GM12878 (cell line): ENCODE data around the gene TSBP1. TPM values are rescaled to one million over a fixed set of nuclear protein-coding genes. Genes with fewer than 3 reads are reported as not detected.

ENCODE experiments used
- ATAC-seq: fragments of 200-7000 bp; cut with Tn5 transposase; 3 replicates; pipeline ENCODE4 v1.9.1; 2020; ENCODE audit warnings: mild to moderate bottlenecking, moderate library complexity
- BruUV-seq: library from RNA; stranded (reverse); fragments of 400-500 nt; replicated peaks from 2 replicates; lab custom pipeline; 2021; lab: Mats Ljungman, UMichigan
- CTCF ChIA-PET: fragments of 300-600 bp; sonication (Branson Sonifier 250); formaldehyde crosslinking; extraction: SDS; loops from one replicate; lab custom pipeline; 2021; ENCODE audit warnings: inconsistent platforms; lab: Yijun Ruan, JAX
- POLR2A ChIA-PET: fragments of 350-600 bp; formaldehyde crosslinking; extraction: SDS; loops from one replicate; lab custom pipeline; 2021; ENCODE audit warnings: inconsistent platforms; lab: Charles Lee
- RAD21 ChIA-PET: fragments of 300-600 bp; sonication (Branson Sonifier 250); formaldehyde crosslinking; loops from one replicate; lab custom pipeline; 2023; ENCODE audit warnings: antibody characterized with exemption; ENCODE audit not compliant: unreplicated experiment; lab: Charles Lee
- SMC1A ChIA-PET: fragments of 300-600 bp; sonication (Branson Sonifier 250); formaldehyde crosslinking; loops from one replicate; lab custom pipeline; 2023; ENCODE audit not compliant: unreplicated experiment, uncharacterized antibody; lab: Charles Lee
- DNase-seq: peaks from one replicate; pipeline ENCODE4 v3.0.0-alpha.2; 2011; ENCODE audit warnings: low read depth, low spot score
- FAIRE-seq: peaks from 3 replicates; lab custom pipeline; 2011; peaks lifted over from hg19 to GRCh38; lab: Jason Lieb, UNC
- H2AFZ ChIP-seq: 2 replicates; pipeline ENCODE4 v1.6.0; 2011; ENCODE audit warnings: low read depth, low read length, control low read depth; ENCODE audit not compliant: control insufficient read depth
- H3K27ac ChIP-seq: 2 replicates; pipeline ENCODE4 v1.5.1; 2011; ENCODE audit warnings: control low read depth; ENCODE audit not compliant: control insufficient read depth, insufficient read depth
- H3K27me3 ChIP-seq, 2 experiments: replicated peaks in 1 of 2; 2 replicates each; pipeline versions ENCODE4 v1.6.0 to v1.6.1; 2011; ENCODE audit warnings: low read length in 1 of 2; ENCODE audit not compliant: control insufficient read depth in 2 of 2, insufficient read depth in 2 of 2
- H3K36me3 ChIP-seq, 2 experiments: 2 replicates each; pipeline ENCODE4 v1.5.1; 2011; ENCODE audit warnings: low read length in 1 of 2; ENCODE audit not compliant: control insufficient read depth in 2 of 2, insufficient read depth in 2 of 2
- H3K4me1 ChIP-seq: 2 replicates; pipeline ENCODE4 v1.6.1; 2011; ENCODE audit warnings: mild to moderate bottlenecking, low read length, moderate library complexity, mixed read lengths; ENCODE audit not compliant: control insufficient read depth, insufficient read depth
- H3K4me2 ChIP-seq: 2 replicates; pipeline ENCODE4 v1.6.0; 2011; ENCODE audit warnings: control low read depth; ENCODE audit not compliant: control insufficient read depth, insufficient read depth
- H3K4me3 ChIP-seq: fragments of 200-600 bp; sonication (generic); 2 replicates; pipeline ENCODE4 v1.5.1; 2016
- H3K79me2 ChIP-seq: 2 replicates; pipeline ENCODE4 v1.6.0; 2011; ENCODE audit warnings: low read length; ENCODE audit not compliant: control insufficient read depth, insufficient read depth
- H3K9ac ChIP-seq: 2 replicates; pipeline ENCODE4 v1.8.0; 2011; ENCODE audit warnings: low read length, control low read depth, mixed read lengths; ENCODE audit not compliant: control insufficient read depth, insufficient read depth
- H3K9me3 ChIP-seq: replicated peaks from 3 replicates; pipeline ENCODE4 v1.5.1; 2011; ENCODE audit warnings: mild to moderate bottlenecking, low read length; ENCODE audit not compliant: control insufficient read depth, insufficient read depth
- H4K20me1 ChIP-seq: 2 replicates; pipeline ENCODE4 v1.6.0; 2011; ENCODE audit not compliant: control insufficient read depth, insufficient read depth
- BHLHE40 ChIP-seq, 2 experiments: fragments of 450-650 bp in 1 of 2; IDR thresholded peaks; 2 replicates each; pipeline ENCODE4 v1.6.1; 2011 to 2017; ENCODE audit warnings: low read depth in 2 of 2, borderline replicate concordance in 1 of 2, improper control_type of control experiment in 1 of 2, low read length in 1 of 2, mild to moderate bottlenecking in 1 of 2
- EP300 ChIP-seq, 2 experiments: fragments of 150-350 bp in 1 of 2; IDR thresholded peaks; 2 replicates each; pipeline ENCODE4 v1.6.1; 2011 to 2012; ENCODE audit warnings: low read depth in 2 of 2, low read length in 2 of 2, borderline replicate concordance in 1 of 2, improper control_type of control experiment in 1 of 2, inconsistent platforms in 1 of 2; ENCODE audit not compliant: control insufficient read depth in 1 of 2
- HDAC2 ChIP-seq: fragments of 200-600 bp; sonication (generic); IDR thresholded peaks from 2 replicates; pipeline ENCODE4 v1.6.1; 2017
- MYB ChIP-seq: fragments of 150-350 bp; IDR thresholded peaks from 2 replicates; pipeline ENCODE4 v1.6.1; 2014; ENCODE audit warnings: mild to moderate bottlenecking, low read depth, low read length, borderline replicate concordance
- NFIC ChIP-seq: IDR thresholded peaks from 2 replicates; pipeline ENCODE4 v1.6.1; 2012; ENCODE audit warnings: low read depth, mild to moderate bottlenecking, inconsistent platforms, low read length, moderate library complexity
- PAX5 ChIP-seq: IDR thresholded peaks from 2 replicates; pipeline ENCODE4 v1.6.1; 2011; ENCODE audit warnings: low read depth, low read length, borderline replicate concordance
- SREBF1 ChIP-seq: IDR thresholded peaks from 2 replicates; pipeline ENCODE4 v1.6.1; 2012; ENCODE audit warnings: mild to moderate bottlenecking, low read length
- SREBF2 ChIP-seq: IDR thresholded peaks from 2 replicates; pipeline ENCODE4 v1.6.1; 2012; ENCODE audit warnings: mild to moderate bottlenecking, low read length
- TCF12 ChIP-seq: IDR thresholded peaks from 2 replicates; pipeline ENCODE4 v1.6.1; 2011; ENCODE audit warnings: low read depth, mild to moderate bottlenecking, low read length
- YY1 ChIP-seq: IDR thresholded peaks from 2 replicates; pipeline ENCODE4 v1.6.1; 2011; ENCODE audit warnings: low read depth, mild to moderate bottlenecking, low read length
- ZNF274 ChIP-seq: IDR thresholded peaks from one replicate; pipeline ENCODE4 v1.8.0; 2011; ENCODE audit not compliant: insufficient read length, insufficient read depth
- in situ Hi-C: fragments of 300-500 bp; cut with MboI; formaldehyde crosslinking; loops from 9 replicates; pipeline ENCODE4 v1.14.3; 2018; ENCODE audit warnings: mixed read lengths
- intact Hi-C: fragments of 100-400 bp; cut with micrococcal nuclease; formaldehyde crosslinking; loops from one replicate; pipeline ENCODE4 v1.14.2; 2022; ENCODE audit not compliant: unreplicated experiment
- polyA plus RNA-seq, 11 experiments: library from polyadenylated mRNA; depleted of rRNA in 4 of 11; unstranded in 6 of 11; stranded (reverse) in 5 of 11; fragments of >200 nt; fragmentation: Nextera tagmentation in 4 of 11; fragmentation: Illumina TruSeq in 1 of 11; extraction: Ambion mirVana in 4 of 11; extraction: Trizol in 1 of 11; gene quantifications; 1 replicate in 1 of 11; 2 replicates in 10 of 11; pipeline versions ENCODE4 v1.2.1 to v1.2.3, GENCODE V29; 2011 to 2016; ENCODE audit warnings: inconsistent platforms in 2 of 11, missing spikeins in 2 of 11, low read depth in 1 of 11
- total RNA-seq, 4 experiments: library from RNA; depleted of rRNA in 3 of 4; stranded (reverse); fragments of >200 nt in 3 of 4; fragmentation: Illumina TruSeq in 1 of 4; extraction: Trizol in 1 of 4; gene quantifications; 2 replicates each; pipeline versions ENCODE4 v1.2.1 to v1.2.3, GENCODE V29; 2013 to 2021
- TF ChIP-seq, protein P1 (sequence below): fragments of 450-650 bp; formaldehyde crosslinking; IDR thresholded peaks from 2 replicates; pipeline ENCODE4 v1.4.0; 2022; ENCODE audit warnings: mild to moderate bottlenecking, moderate library complexity
- TF ChIP-seq, protein P2 (sequence below): IDR thresholded peaks from 2 replicates; pipeline ENCODE4 v1.6.1; 2011; ENCODE audit warnings: mild to moderate bottlenecking, low read depth, low read length, moderate library complexity; ENCODE audit not compliant: insufficient replicate concordance
- TF ChIP-seq, protein P3 (sequence below): fragments of 150-350 bp; IDR thresholded peaks from 2 replicates; pipeline ENCODE4 v1.6.1; 2014; ENCODE audit warnings: mild to moderate bottlenecking, low read depth, low read length

Gene TSBP1
- total and polyA plus RNA-seq, 10 of the 15 experiments (the other 5 are each of a cell fraction or from before 2014, with no cell fraction given) = not detected

DNA sequence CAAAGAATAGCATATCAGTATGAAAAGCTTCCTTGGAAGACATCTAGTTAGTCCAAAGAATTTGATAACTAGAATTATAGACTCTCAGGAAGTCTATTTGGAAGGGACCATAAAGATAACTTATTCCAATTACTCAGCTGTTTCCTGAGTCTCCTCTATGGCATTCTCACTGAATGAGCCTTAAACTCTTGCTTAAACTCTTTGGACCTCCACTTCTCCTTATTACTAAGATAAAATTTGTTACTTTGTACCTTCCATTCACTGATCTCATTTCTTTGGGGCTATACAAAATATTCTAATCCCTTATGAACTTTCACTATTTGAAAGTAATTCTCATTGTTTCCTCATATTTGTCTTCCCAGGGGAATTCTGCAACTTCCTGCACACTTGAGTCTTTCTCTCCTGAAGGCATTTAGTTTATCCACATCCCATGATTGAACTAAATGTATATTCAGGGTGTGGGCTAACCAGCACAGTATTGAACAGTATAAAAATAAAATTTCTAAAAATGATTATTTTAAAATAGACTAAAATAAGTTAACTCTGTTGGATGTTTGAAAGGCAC is 80.7 kb downstream of the TSBP1 start:
- intact Hi-C loops = no loop called here
- SMC1A ChIA-PET = interaction anchor here (0.7 kb wide), 1 partner anchor 149 kb away, joined by 3 read pairs; no protein-coding TSS in a partner anchor
- no peak for FAIRE-seq

More for the DNA sequence above, 80.7 kb downstream of the TSBP1 start:
- no peaks in the 10 kb centered on the region for H3K36me3 ChIP-seq
- ChIA-PET POLR2A (interaction anchor here (0.5 kb wide), 1 partner anchor 774 kb away, joined by 3 read pairs; no protein-coding TSS in a partner anchor), RAD21 (no interaction called here), CTCF (no interaction called here)
- in situ Hi-C loops = no loop called here
- ATAC-seq (no peak), DNase-seq (no peak)
- H3K4me2 ChIP-seq = no peak overlapping the region
- H4K20me1 ChIP-seq = no peaks in the 10 kb centered on the region
- H3K27me3 ChIP-seq = no peaks in the 10 kb centered on the region
- BruUV-seq = no TSS peak
- H3K27ac ChIP-seq = no peak overlapping the region
- H3K4me1 ChIP-seq = no peaks in the 10 kb centered on the region
- H3K79me2 ChIP-seq = no peaks in the 10 kb centered on the region
- H3K9me3 ChIP-seq = no peaks in the 10 kb centered on the region
- TF ChIP-seq TCF12 = no peak
- TF ChIP-seq EP300 (IDR thresholded peaks at IDR 0.05; ENCODE audit: borderline replicate concordance in 1 of 2, control insufficient read depth in 1 of 2, low read depth in 2 of 2, low read length in 2 of 2) = no peak
- no peak for TF ChIP-seq NFIC
- no peak for TF ChIP-seq PAX5
- TF ChIP-seq, protein P1, sequence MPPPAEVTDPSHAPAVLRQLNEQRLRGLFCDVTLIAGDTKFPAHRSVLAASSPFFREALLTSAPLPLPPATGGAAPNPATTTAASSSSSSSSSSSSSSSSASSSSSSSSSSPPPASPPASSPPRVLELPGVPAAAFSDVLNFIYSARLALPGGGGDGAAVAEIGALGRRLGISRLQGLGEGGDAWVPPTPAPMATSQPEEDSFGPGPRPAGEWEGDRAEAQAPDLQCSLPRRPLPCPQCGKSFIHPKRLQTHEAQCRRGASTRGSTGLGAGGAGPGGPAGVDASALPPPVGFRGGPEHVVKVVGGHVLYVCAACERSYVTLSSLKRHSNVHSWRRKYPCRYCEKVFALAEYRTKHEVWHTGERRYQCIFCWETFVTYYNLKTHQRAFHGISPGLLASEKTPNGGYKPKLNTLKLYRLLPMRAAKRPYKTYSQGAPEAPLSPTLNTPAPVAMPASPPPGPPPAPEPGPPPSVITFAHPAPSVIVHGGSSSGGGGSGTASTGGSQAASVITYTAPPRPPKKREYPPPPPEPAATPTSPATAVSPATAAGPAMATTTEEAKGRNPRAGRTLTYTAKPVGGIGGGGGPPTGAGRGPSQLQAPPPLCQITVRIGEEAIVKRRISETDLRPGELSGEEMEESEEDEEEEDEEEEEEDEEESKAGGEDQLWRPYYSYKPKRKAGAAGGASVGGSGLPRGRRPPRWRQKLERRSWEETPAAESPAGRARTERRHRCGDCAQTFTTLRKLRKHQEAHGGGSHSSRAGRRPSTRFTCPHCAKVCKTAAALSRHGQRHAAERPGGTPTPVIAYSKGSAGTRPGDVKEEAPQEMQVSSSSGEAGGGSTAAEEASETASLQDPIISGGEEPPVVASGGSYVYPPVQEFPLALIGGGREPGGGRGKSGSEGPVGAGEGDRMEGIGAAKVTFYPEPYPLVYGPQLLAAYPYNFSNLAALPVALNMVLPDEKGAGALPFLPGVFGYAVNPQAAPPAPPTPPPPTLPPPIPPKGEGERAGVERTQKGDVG = no peak
- TF ChIP-seq HDAC2 = no peak
- TF ChIP-seq SREBF2 = no peak
- no peak for TF ChIP-seq SREBF1
- TF ChIP-seq, protein P2, sequence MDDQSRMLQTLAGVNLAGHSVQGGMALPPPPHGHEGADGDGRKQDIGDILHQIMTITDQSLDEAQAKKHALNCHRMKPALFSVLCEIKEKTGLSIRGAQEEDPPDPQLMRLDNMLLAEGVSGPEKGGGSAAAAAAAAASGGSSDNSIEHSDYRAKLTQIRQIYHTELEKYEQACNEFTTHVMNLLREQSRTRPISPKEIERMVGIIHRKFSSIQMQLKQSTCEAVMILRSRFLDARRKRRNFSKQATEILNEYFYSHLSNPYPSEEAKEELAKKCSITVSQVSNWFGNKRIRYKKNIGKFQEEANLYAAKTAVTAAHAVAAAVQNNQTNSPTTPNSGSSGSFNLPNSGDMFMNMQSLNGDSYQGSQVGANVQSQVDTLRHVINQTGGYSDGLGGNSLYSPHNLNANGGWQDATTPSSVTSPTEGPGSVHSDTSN = no peak
- TF ChIP-seq, protein P3, sequence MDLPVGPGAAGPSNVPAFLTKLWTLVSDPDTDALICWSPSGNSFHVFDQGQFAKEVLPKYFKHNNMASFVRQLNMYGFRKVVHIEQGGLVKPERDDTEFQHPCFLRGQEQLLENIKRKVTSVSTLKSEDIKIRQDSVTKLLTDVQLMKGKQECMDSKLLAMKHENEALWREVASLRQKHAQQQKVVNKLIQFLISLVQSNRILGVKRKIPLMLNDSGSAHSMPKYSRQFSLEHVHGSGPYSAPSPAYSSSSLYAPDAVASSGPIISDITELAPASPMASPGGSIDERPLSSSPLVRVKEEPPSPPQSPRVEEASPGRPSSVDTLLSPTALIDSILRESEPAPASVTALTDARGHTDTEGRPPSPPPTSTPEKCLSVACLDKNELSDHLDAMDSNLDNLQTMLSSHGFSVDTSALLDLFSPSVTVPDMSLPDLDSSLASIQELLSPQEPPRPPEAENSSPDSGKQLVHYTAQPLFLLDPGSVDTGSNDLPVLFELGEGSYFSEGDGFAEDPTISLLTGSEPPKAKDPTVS = no peak
- no peak for TF ChIP-seq MYB
- no peak for TF ChIP-seq BHLHE40 (IDR thresholded peaks at IDR 0.05; ENCODE audit: borderline replicate concordance in 1 of 2, low read depth in 2 of 2, low read length in 1 of 2)
- TF ChIP-seq YY1 = no peak
- no peak for TF ChIP-seq ZNF274
- no peak overlapping the region for H3K9ac ChIP-seq
- no peak overlapping the region for H3K4me3 ChIP-seq
- no peak overlapping the region for H2AFZ ChIP-seq
